ENCODE results near the gene CFAP74. TPM values are rescaled to one million over a fixed set of nuclear protein-coding genes. Genes with fewer than 3 reads are reported as not detected.

Gene CFAP74
- total RNA-seq, 2 donors from 2014 or later = not detected

DNA sequence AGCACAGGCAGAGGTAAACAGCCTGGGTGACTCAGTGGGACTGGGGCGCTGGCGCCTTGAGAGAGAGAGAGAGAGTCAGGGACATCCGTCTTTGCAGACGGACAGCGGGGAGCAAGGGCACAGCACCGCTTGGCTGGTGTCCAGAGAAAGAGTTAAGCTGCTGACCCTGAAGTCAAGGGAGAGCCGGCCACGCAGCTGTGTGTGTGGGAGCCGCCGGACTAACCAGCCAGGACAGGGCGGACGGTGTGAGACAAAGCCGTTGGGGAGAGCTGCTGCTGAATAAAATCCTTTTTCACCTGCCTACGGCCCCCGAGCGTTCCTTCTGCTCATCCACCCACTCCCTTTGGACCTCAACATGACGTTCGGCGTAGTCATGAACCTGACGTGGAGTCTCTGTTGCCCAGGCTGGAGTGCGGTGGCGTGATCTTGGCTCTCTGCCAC lies 14.5 kb downstream of the CFAP74 start:
- no peak overlapping the region for H3K4me3 ChIP-seq
- no peaks in the 10 kb centered on the region for H3K27me3 ChIP-seq
- H3K36me3 ChIP-seq = no peaks in the 10 kb centered on the region
- TF ChIP-seq CTCF (IDR thresholded peaks at IDR 0.05) = no peak
- H3K4me1 ChIP-seq = no peaks in the 10 kb centered on the region
- peak; percentile 59 for DNase-seq (ENCODE audit: low spot score)
- H3K27ac ChIP-seq = peak overlapping the region; percentile 59 to 64
- no peaks in the 10 kb centered on the region for H3K9me3 ChIP-seq

- Histone ChIP-seq H3K9me3 (no peaks in the 10 kb centered on the region), H3K4me3 (no peak overlapping the region), H3K27ac (no peak overlapping the region), H3K4me1 (no peaks in the 10 kb centered on the region), H3K27me3 (no peaks in the 10 kb centered on the region), H3K36me3 (no peaks in the 10 kb centered on the region)
- TF ChIP-seq CTCF (IDR thresholded peaks at IDR 0.05) = no peak
- DNase-seq (ENCODE audit: low spot score) = no peak
Observed at GRCh38 chr1:1988061-1988945, 15.3 kb downstream of the CFAP74 start.

DNA sequence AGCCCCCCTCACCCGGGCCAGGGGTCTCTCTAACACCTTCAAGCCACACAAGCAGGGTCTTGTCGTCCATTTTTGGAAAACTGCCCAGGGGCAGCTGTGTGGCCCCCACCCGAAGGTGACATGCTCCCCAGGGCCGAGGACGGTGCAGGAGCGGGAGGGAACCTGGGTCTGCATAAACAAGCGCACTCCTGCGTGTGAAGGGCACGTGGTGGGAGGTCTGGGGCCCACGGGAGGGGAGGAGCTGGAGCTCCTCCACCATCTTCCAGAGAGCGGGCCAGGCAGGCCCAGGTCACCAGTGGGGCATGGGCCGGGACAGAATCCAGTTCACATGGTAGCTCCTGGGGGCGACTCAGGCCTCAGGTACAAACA lies 16.5 kb downstream of the CFAP74 start:
- Histone ChIP-seq H3K4me1 (no peaks in the 10 kb centered on the region), H3K36me3 (no peaks in the 10 kb centered on the region), H3K27me3 (no peaks in the 10 kb centered on the region), H3K27ac (no peak overlapping the region), H3K9me3 (no peaks in the 10 kb centered on the region), H3K4me3 (no peak overlapping the region)
- no peak for DNase-seq (ENCODE audit: low spot score)
- no peak for TF ChIP-seq CTCF (IDR thresholded peaks at IDR 0.05)

DNA sequence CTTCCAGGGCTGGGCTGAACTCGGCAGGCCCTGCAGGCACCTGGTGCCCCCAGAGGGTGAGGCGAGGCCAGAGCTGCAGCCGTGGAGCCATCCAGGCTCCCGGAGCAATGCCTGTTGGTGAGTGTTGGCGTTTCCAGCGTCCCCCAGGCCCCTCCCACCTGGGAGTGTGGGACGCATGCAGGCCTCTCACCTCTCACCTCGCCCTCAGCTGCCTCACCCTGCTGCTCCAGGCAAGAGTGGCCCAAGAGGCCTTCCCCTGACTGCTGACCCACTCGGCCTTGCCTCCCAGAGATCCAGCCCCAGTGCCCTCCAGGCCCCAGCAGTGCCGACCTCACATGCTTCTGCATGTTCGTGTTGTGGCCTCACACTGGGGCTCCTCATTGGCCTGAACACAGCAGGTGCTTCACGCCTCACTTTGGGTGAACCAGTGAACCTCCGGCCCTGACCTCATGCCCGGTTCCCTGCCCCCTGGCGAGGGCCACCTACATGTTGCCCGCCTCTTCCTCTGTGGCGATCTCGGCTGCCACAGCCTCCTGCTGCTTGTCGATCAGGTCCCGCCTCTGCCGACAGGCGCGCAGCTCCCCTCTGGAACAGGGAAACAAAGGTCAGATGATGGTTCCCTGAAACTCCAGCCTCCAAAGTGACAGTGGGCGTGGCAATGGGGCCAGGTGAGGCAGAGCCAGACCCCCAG lies 17.0 kb downstream of the CFAP74 start:
- H3K27me3 ChIP-seq = no peaks in the 10 kb centered on the region
- no peak for TF ChIP-seq CTCF (IDR thresholded peaks at IDR 0.05)
- DNase-seq (ENCODE audit: low spot score) = no peak

GRCh38 chr1:1985375-1986050 lies 18.1 kb downstream of the CFAP74 start:
- H3K36me3 ChIP-seq = no peaks in the 10 kb centered on the region
- no peak overlapping the region for H3K27ac ChIP-seq
- no peaks in the 10 kb centered on the region for H3K27me3 ChIP-seq
- no peak overlapping the region for H3K4me3 ChIP-seq
- H3K4me1 ChIP-seq = no peaks in the 10 kb centered on the region
- TF ChIP-seq CTCF (IDR thresholded peaks at IDR 0.05) = no peak
- no peaks in the 10 kb centered on the region for H3K9me3 ChIP-seq
- DNase-seq (ENCODE audit: low spot score) = no peak

More for the DNA sequence above, 17.0 kb downstream of the CFAP74 start:
- Histone ChIP-seq H3K36me3 (no peaks in the 10 kb centered on the region), H3K9me3 (no peaks in the 10 kb centered on the region), H3K4me3 (no peak overlapping the region), H3K4me1 (no peaks in the 10 kb centered on the region), H3K27ac (no peak overlapping the region)

Measured in right atrium auricular region (tissue), 2 donors.